Measurements from ENCODE around the gene ARHGEF37.
"Not testable (repeated sequence)": the region's sequence is repeated elsewhere in the genome, so short reads cannot be mapped to it uniquely, and the experiment has no call there.

The ARHGEF37 gene
- total RNA-seq = 0 to 1.3 (median 0.42) reads per million in 9 experiments

DNA sequence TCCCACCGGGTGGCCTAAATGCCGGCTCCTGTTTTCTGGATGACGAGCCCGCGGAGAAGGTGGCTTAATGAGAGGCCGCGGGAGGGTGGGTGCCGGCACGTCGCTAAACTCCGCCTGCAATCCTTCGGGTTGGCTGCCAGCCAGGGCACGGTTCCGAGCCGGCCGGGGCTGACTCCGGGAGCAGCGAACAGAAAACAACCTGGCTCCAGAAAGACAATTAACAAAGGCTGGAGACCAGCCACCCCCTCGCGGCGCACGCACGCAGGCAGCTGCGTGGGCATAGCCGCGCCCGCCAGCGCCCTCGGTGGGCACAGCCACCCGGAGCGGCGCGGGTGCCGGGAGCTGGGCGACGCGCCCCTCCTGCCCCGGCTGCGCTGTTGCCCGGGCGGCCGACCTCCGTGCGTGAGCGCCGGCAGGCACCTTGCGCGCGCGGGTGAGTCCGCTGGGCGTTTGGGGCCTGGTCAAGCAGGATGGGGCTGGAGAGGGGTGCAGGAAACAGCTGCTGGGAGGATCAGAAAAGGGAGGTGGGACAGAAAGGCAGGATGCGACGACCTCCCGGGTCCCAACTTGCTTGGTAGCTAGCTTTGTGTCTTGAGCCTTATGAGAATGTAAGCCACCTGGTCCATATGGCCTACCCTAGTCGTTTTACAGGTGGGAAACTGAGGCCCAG lies at the start of gene ARHGEF37:
Gene ARHGEF37, plus strand, starts transcription at position 307 of the 670 bp plus-strand sequence. CDS start 16,272 bp downstream, outside the sequence.
- H3K9me3 Mint-ChIP-seq = no peaks in the 10 kb centered on the region
- DNase-seq (peak in 2 of 3 experiments; percentile 8 to 14), ATAC-seq (replicated peaks) (peak; percentile 76)
- H3K4me1 Mint-ChIP-seq (ENCODE audit: low read depth in 2 of 2) = peaks cover 0 to 4% of the 10 kb centered on the region in 2 donors
- no peaks in the 10 kb centered on the region for H3K36me3 Mint-ChIP-seq (ENCODE audit: insufficient read depth)
- peak within 1 kb of the TSS; percentile 70 to 76 for H3K4me3 Mint-ChIP-seq
- no peak within 1 kb of the TSS for H3K27ac Mint-ChIP-seq
- H3K27me3 Mint-ChIP-seq = peaks cover 7 to 35% of the 10 kb centered on the region in 2 donors

DNA sequence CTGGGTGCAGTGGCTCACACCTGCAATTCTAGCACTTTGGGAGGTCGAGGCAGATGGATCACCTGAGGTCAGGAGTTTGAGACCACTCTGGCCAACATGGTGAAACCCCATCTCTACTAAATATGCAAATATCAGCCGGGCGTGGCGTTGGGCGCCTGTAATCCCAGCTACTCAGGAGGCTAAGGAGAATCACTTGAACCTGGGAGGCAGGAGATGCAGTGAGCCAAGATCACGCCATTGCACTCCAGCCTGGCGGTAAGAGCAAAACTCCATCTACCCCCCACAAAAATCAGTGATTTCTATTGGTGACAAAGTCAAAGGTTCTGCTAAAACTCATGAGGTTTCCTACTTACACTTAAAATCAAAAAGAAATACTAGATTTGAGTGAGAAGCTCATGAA lies 48.9 kb upstream of the ARHGEF37 start:
- Mint-ChIP-seq H3K4me1 (ENCODE audit: low read depth in 2 of 2) (peaks cover 51 to 81% of the 10 kb centered on the region in 2 donors), H3K27me3 (no peaks in the 10 kb centered on the region), H3K27ac (no peak overlapping the region), H3K36me3 (ENCODE audit: insufficient read depth) (peaks cover 27% of the 10 kb centered on the region), H3K9me3 (no peaks in the 10 kb centered on the region), H3K4me3 (no peak overlapping the region)
- ATAC-seq (replicated peaks) = no peak
- DNase-seq = no peak

DNA sequence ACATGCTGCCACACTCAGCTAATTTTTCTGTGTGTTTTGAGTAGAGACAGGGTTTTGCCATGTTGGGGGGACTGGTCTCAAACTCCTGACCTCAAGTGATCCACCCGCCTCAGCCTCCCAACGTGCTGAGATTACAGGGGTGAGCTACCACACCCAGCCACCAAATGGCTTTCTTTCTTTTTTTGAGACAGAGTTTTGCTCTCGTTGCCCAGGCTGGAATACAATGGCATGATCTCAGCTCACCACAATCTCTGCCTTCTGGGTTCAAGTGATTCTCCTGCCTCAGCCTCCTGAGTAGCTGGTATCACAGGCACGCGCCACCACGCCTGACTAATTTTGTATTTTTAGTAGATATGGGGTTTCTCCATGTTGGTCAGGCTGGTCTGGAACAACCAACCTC lies 45.5 kb upstream of the ARHGEF37 start:
- not testable (repeated sequence) for H3K9me3 Mint-ChIP-seq; DNase-seq; ATAC-seq (replicated peaks); H3K27me3 Mint-ChIP-seq
- Mint-ChIP-seq H3K27ac (peak overlapping the region; percentile 16 to 62), H3K36me3 (ENCODE audit: insufficient read depth) (peaks cover 43% of the 10 kb centered on the region), H3K4me1 (ENCODE audit: low read depth in 2 of 2) (peaks cover 48 to 68% of the 10 kb centered on the region in 2 donors), H3K4me3 (peak overlapping the region; percentile 0 to 32)

- Mint-ChIP-seq H3K4me1 (ENCODE audit: low read depth in 2 of 2) (peaks cover 48 to 63% of the 10 kb centered on the region in 2 donors), H3K4me3 (peak overlapping the region in 1 of 2 donors; percentile 46), H3K27me3 (no peaks in the 10 kb centered on the region), H3K9me3 (no peaks in the 10 kb centered on the region), H3K27ac (peak overlapping the region in 1 of 2 donors; percentile 49), H3K36me3 (ENCODE audit: insufficient read depth) (peaks cover 44% of the 10 kb centered on the region)
- DNase-seq = no peak
- no peak for ATAC-seq (replicated peaks)
Measured at GRCh38 chr5:149537374-149537975, 43.8 kb upstream of the ARHGEF37 start.

DNA sequence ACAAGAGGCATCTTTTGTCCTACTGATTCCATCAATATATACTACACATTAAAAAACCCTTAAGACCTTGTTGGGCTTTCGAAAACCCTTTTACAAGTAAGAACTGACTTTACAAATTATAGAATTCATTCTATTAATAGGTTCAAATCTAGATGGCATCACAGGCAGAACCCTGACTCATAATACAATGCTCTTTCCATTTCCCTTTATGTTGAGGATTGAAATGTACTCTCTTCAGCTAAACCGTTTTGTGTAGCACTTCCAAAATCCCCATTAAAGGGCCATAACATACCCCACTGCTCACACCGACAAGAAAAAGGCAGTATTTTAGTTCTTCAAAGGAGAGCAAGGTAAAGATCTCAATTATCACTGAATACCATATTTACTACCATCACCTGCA lies 41.2 kb upstream of the ARHGEF37 start:
- no peaks in the 10 kb centered on the region for H3K9me3 Mint-ChIP-seq
- DNase-seq (no peak), ATAC-seq (replicated peaks) (no peak)
- peak overlapping the region; percentile 30 to 62 for H3K4me3 Mint-ChIP-seq
- H3K27ac Mint-ChIP-seq = peak overlapping the region in 1 of 2 donors; percentile 50
- H3K4me1 Mint-ChIP-seq (ENCODE audit: low read depth in 2 of 2) = peaks cover 39 to 57% of the 10 kb centered on the region in 2 donors
- no peaks in the 10 kb centered on the region for H3K27me3 Mint-ChIP-seq
- peaks cover 52% of the 10 kb centered on the region for H3K36me3 Mint-ChIP-seq (ENCODE audit: insufficient read depth)

GRCh38 chr5:149541893-149542292 lies 39.4 kb upstream of the ARHGEF37 start:
- H3K9me3 Mint-ChIP-seq = no peaks in the 10 kb centered on the region
- peaks cover 34 to 58% of the 10 kb centered on the region in 2 donors for H3K4me1 Mint-ChIP-seq (ENCODE audit: low read depth in 2 of 2)
- peaks cover 67% of the 10 kb centered on the region for H3K36me3 Mint-ChIP-seq (ENCODE audit: insufficient read depth)
- H3K27me3 Mint-ChIP-seq = no peaks in the 10 kb centered on the region
- H3K4me3 Mint-ChIP-seq = peak overlapping the region in 1 of 2 donors; percentile 38
- ATAC-seq (replicated peaks) (no peak), DNase-seq (no peak)
- H3K27ac Mint-ChIP-seq = peak overlapping the region in 1 of 2 donors; percentile 20

- no peaks in the 10 kb centered on the region for H3K9me3 Mint-ChIP-seq
- DNase-seq (no peak), ATAC-seq (replicated peaks) (no peak)
- H3K4me3 Mint-ChIP-seq = peak overlapping the region; percentile 43 to 60
- no peaks in the 10 kb centered on the region for H3K27me3 Mint-ChIP-seq
- H3K36me3 Mint-ChIP-seq (ENCODE audit: insufficient read depth) = peaks cover 68% of the 10 kb centered on the region
- H3K27ac Mint-ChIP-seq = peak overlapping the region; percentile 49 to 68
- H3K4me1 Mint-ChIP-seq (ENCODE audit: low read depth in 2 of 2) = peaks cover 37 to 57% of the 10 kb centered on the region in 2 donors
Measured at GRCh38 chr5:149543361-149544027, 37.8 kb upstream of the ARHGEF37 start.

DNA sequence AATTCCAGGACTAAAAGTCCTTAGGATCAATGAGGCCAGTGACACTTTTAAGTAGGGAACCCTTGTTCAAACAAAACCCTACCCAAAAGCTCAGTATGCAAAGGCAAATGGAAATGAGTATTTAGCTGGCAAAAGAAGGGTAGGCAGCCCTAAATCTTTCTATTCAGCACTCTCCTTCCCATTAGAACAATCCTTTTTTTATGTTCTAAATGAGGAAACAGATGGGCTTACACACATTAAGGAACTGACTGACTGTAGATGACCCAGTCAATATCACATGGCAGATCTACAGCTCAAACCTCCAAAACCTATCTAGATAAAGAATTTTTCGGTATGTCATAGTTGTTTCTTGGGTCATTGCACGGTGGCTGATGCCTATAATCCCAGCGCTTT lies 37.3 kb upstream of the ARHGEF37 start:
- Mint-ChIP-seq H3K27me3 (no peaks in the 10 kb centered on the region), H3K9me3 (no peaks in the 10 kb centered on the region), H3K36me3 (ENCODE audit: insufficient read depth) (peaks cover 70% of the 10 kb centered on the region), H3K4me1 (ENCODE audit: low read depth in 2 of 2) (peaks cover 38 to 61% of the 10 kb centered on the region in 2 donors), H3K4me3 (peak overlapping the region in 1 of 2 donors; percentile 60), H3K27ac (peak overlapping the region; percentile 49 to 68)
- DNase-seq (no peak), ATAC-seq (replicated peaks) (no peak)

GRCh38 chr5:149545327-149545726 lies 36.0 kb upstream of the ARHGEF37 start:
- H3K4me3 Mint-ChIP-seq = peak overlapping the region in 1 of 2 donors; percentile 96
- H3K9me3 Mint-ChIP-seq = no peaks in the 10 kb centered on the region
- peaks cover 83% of the 10 kb centered on the region for H3K36me3 Mint-ChIP-seq (ENCODE audit: insufficient read depth)
- H3K27ac Mint-ChIP-seq = peak overlapping the region in 1 of 2 donors; percentile 44
- ATAC-seq (replicated peaks) = no peak
- no peak for DNase-seq
- H3K4me1 Mint-ChIP-seq (ENCODE audit: low read depth in 2 of 2) = peaks cover 35 to 66% of the 10 kb centered on the region in 2 donors
- no peaks in the 10 kb centered on the region for H3K27me3 Mint-ChIP-seq

- Mint-ChIP-seq H3K27me3 (no peaks in the 10 kb centered on the region), H3K4me1 (ENCODE audit: low read depth in 2 of 2) (peaks cover 37 to 62% of the 10 kb centered on the region in 2 donors), H3K4me3 (peak overlapping the region; percentile 33 to 96), H3K9me3 (no peaks in the 10 kb centered on the region), H3K27ac (peak overlapping the region in 1 of 2 donors; percentile 52), H3K36me3 (ENCODE audit: insufficient read depth) (peaks cover 85% of the 10 kb centered on the region)
- no peak for DNase-seq
- no peak for ATAC-seq (replicated peaks)
Measured at GRCh38 chr5:149546974-149547373, 34.3 kb upstream of the ARHGEF37 start.

DNA sequence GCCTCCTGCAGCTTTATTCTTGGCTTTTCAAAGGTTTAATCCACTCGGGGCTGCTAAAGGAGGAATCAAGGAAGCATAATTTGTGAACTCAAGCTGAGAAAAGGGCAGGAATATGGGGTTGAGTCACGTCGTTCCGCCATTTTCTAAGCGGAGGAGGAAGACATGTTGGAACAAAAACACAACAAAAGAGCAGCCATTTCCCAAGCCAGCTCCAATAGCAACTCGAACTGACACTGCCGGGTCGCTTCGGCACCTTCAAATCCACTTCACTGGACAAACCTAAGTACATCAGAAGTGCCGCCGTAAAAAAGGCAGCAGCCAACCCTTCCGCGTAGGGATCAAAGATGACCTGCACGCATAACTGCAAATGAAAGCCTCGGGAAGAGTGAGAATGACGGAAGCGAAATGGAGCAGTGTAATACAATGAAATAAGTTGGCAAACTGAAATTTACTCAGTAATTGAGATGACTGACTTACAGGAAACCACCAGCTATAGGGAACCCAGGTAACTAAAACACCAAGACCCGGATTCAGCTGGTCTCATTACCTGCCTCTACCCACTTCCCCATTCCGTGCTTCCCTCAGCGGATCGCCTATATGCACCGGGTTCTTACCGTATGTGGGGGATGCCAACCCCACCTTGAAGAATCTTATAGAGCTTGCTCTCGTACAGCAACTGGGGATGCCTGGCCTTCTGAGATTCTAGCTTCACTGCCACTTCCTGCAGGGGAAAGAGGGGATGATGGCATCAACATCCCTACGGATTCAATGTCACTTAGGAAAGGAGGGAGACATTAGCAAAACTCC lies 31.6 kb upstream of the ARHGEF37 start:
- Mint-ChIP-seq H3K4me3 (peak overlapping the region; percentile 96 to 97), H3K9me3 (no peaks in the 10 kb centered on the region), H3K36me3 (ENCODE audit: insufficient read depth) (peaks cover 70% of the 10 kb centered on the region), H3K4me1 (ENCODE audit: low read depth in 2 of 2) (peaks cover 32 to 45% of the 10 kb centered on the region in 2 donors), H3K27me3 (no peaks in the 10 kb centered on the region), H3K27ac (peak overlapping the region; percentile 99)
- peak; percentile 15 to 19 (median 15) for DNase-seq
- ATAC-seq (replicated peaks) = no peak

GRCh38 chr5:149550268-149550583 lies 31.1 kb upstream of the ARHGEF37 start:
- Mint-ChIP-seq H3K27ac (peak overlapping the region; percentile 99), H3K4me3 (peak overlapping the region; percentile 96 to 97), H3K4me1 (ENCODE audit: low read depth in 2 of 2) (peaks cover 32 to 45% of the 10 kb centered on the region in 2 donors), H3K27me3 (no peaks in the 10 kb centered on the region), H3K36me3 (ENCODE audit: insufficient read depth) (peaks cover 64% of the 10 kb centered on the region), H3K9me3 (no peaks in the 10 kb centered on the region)
- ATAC-seq (replicated peaks) (no peak), DNase-seq (no peak)

Data from effector memory CD8-positive, alpha-beta T cell (primary cell).